Measurements from ENCODE around the gene PTGIS. TPM values are rescaled to one million over a fixed set of nuclear protein-coding genes. Genes with fewer than 3 reads are reported as not detected.
A peak's percentile ranks its signal among the peaks of the same experiment; 100 is the strongest.

The PTGIS gene
- total RNA-seq, 2 donors from 2014 or later = 12.9 to 34.6 TPM

DNA sequence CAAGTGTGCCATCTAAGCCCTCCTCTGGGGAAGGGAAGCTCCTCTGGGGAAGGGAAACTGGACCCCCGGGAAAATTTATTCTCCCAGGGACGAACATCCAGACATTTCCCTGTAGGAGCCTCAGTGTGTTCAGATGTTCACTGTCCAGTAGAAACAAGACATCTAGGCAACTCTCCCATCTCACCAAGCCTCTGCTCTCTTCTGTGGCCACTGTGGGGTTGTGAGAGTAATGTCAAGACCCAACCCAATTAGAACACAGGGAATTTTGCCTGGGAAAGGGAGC, 3.6 kb upstream of the PTGIS start:
- no peak for DNase-seq (ENCODE audit: low spot score)
- Histone ChIP-seq H3K27ac (no peak overlapping the region), H3K36me3 (no peaks in the 10 kb centered on the region), H3K9me3 (no peaks in the 10 kb centered on the region), H3K27me3 (replicated peaks; ENCODE audit: insufficient read depth) (no peaks in the 10 kb centered on the region), H3K4me1 (replicated peaks) (no peaks in the 10 kb centered on the region), H3K4me3 (no peak overlapping the region)
- TF ChIP-seq, protein P1, sequence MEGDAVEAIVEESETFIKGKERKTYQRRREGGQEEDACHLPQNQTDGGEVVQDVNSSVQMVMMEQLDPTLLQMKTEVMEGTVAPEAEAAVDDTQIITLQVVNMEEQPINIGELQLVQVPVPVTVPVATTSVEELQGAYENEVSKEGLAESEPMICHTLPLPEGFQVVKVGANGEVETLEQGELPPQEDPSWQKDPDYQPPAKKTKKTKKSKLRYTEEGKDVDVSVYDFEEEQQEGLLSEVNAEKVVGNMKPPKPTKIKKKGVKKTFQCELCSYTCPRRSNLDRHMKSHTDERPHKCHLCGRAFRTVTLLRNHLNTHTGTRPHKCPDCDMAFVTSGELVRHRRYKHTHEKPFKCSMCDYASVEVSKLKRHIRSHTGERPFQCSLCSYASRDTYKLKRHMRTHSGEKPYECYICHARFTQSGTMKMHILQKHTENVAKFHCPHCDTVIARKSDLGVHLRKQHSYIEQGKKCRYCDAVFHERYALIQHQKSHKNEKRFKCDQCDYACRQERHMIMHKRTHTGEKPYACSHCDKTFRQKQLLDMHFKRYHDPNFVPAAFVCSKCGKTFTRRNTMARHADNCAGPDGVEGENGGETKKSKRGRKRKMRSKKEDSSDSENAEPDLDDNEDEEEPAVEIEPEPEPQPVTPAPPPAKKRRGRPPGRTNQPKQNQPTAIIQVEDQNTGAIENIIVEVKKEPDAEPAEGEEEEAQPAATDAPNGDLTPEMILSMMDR (IDR thresholded peaks at IDR 0.05) = no peak
- TF ChIP-seq POLR2A (IDR thresholded peaks at IDR 0.05) = no peak
- no peak for TF ChIP-seq POLR2AphosphoS5 (IDR thresholded peaks at IDR 0.05)
- WGBS = 65% methylated on average over 2 of the region's 2 CpGs
- intact Hi-C loops (cut with DNase I) = no loop called here

DNA sequence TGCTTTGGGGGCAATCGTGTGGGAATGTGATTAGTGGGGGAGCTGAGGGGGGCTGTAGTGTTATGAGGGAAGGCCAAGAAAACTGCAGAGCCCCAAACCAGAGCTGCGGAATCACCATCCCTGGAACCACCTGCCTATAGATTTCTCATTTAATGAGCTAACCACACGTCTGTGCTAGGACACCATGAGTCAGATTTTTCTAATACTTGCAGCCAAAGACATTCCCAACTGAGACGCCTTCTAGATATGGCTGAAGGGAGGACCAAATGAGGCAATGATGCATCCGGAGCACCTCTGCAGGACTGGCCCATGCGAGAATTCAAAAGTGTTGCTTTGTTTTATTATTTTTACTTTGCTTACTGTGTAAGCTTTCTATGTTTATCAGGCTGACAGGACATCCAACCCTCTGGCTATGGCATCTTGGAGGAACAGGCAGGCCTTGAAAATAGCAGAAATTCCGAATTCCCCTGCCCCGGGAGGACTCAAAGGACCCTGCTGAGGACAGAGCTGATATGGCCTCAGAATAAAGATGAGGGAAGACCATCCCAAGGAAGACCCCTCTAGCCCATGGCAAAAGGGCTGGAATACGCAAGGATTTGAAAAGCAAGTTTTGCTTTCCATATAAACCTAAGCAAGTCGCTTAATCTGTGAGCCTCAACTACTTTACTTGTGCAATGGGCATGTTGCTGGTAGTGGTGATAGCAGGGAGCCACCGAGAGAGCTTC, 3.1 kb upstream of the PTGIS start:
- Histone ChIP-seq H3K27ac (peak overlapping the region in 1 of 2 donors; percentile 79), H3K9me3 (no peaks in the 10 kb centered on the region), H3K36me3 (no peaks in the 10 kb centered on the region), H3K27me3 (replicated peaks; ENCODE audit: insufficient read depth) (no peaks in the 10 kb centered on the region), H3K4me1 (replicated peaks) (no peaks in the 10 kb centered on the region), H3K4me3 (no peak overlapping the region)
- intact Hi-C loops (cut with DNase I) = no loop called here
- no peak for DNase-seq (ENCODE audit: low spot score)
- TF ChIP-seq POLR2AphosphoS5 (IDR thresholded peaks at IDR 0.05) = no peak
- no peak for TF ChIP-seq POLR2A (IDR thresholded peaks at IDR 0.05)
- TF ChIP-seq, protein P1 (IDR thresholded peaks at IDR 0.05) = no peak
- 72% methylated on average over 11 of the region's 11 CpGs for WGBS

DNA sequence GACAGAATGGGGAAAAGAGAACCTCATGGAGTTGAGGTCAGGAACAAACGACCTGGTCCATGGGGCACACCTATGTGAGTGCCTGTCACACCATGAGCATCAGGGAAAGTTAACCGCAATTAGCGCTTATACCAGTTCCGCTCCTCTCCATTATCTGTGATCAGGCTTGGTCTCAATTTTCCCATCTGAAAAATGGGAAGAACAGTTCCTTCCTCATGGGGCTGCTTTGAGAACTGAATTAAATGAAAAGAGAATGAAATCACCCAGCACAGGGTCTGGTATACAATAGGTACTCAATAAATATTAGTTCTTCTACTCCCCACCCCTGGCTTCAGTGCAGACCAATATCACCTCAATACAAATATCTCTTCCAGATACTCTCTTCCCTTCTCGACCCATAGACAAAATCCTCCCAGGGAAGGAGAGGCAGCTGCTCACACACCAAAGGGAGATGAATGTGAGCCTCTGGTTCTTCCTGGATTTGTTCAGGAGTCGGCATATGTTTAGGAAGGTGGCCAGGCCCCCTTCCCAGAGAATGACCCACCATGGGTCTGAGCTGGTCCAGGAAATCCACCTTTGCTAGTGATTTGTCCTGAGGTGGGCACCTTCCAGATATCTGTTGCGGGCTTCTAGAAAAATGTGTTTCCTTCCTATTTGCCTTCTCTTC, 2.4 kb upstream of the PTGIS start:
- Histone ChIP-seq H3K4me3 (no peak overlapping the region), H3K9me3 (no peaks in the 10 kb centered on the region), H3K27me3 (replicated peaks; ENCODE audit: insufficient read depth) (no peaks in the 10 kb centered on the region), H3K27ac (peak overlapping the region; percentile 69 to 79), H3K4me1 (replicated peaks) (no peaks in the 10 kb centered on the region), H3K36me3 (no peaks in the 10 kb centered on the region)
- intact Hi-C loops (cut with DNase I) = no loop called here
- no peak for DNase-seq (ENCODE audit: low spot score)
- TF ChIP-seq POLR2AphosphoS5 (IDR thresholded peaks at IDR 0.05) (no peak), POLR2A (IDR thresholded peaks at IDR 0.05) (no peak)
- TF ChIP-seq, protein P1 (IDR thresholded peaks at IDR 0.05) = no peak
- 84% methylated on average over 7 of the region's 7 CpGs for WGBS

DNA sequence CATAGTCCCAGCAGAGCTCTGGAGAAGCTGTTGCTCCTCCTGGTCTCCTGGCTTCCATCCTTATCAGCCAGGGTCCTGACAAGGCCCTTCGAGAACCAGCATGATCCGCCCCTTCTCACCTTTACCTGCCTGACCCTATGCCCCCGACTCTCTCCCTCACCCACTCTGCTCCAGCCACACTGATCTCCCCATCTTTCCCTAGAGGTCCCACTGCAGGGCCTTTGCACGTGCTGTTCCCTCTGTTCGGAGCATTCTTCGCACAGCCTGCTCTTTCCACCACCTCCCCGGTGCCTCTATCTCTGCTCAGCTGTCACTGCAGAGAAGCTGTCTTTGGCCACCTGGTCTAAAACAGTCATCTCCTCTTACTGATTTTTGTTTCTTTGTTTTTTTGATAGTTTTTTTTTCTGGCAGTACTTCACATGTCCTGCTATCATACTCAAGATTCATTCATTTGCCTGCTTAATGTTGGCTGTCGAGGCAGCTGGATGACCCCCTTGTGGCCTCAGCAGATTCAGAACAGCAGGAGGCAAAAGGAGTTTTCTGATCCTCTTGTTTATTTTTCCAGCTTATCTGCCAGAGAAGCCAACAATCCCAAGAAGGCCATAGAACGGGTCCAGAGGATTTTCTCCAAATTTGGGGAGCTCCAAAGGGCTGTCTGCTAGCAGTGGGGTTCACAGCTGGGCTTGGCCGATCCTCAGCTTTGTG, 1.6 kb upstream of the PTGIS start:
- Histone ChIP-seq H3K36me3 (no peaks in the 10 kb centered on the region), H3K4me3 (no peak overlapping the region), H3K4me1 (replicated peaks) (no peaks in the 10 kb centered on the region), H3K27me3 (replicated peaks; ENCODE audit: insufficient read depth) (no peaks in the 10 kb centered on the region), H3K27ac (peak overlapping the region; percentile 69 to 79), H3K9me3 (no peaks in the 10 kb centered on the region)
- intact Hi-C loops (cut with DNase I) = no loop called here
- peak; percentile 16 for TF ChIP-seq POLR2AphosphoS5 (IDR thresholded peaks at IDR 0.05)
- TF ChIP-seq, protein P1 (IDR thresholded peaks at IDR 0.05) = no peak
- DNase-seq (ENCODE audit: low spot score) = no peak
- 61% methylated on average over 10 of the region's 10 CpGs for WGBS

Measured in prostate gland (tissue), 2 donors.